Effector memory CD8-positive, alpha-beta T cell (primary cell): ENCODE data around the gene VSTM1.
A peak's percentile ranks its signal among the peaks of the same experiment; 100 is the strongest.
"Not testable (repeated sequence)": the region's sequence is repeated elsewhere in the genome, so short reads cannot be mapped to it uniquely, and the experiment has no call there.

Experiments
- ATAC-seq: fragments of 150-1000 bp; cut with Tn5 transposase; replicated peaks from 2 replicates; pipeline ENCODE4 v1.10.0; 2021; ENCODE audit warnings: mild to moderate bottlenecking, moderate library complexity
- DNase-seq, 3 experiments: peaks; one replicate each; pipeline ENCODE4 v3.0.0; 2021
- H3K27ac Mint-ChIP-seq, 2 donors: one replicate each; pipeline ENCODE4 v1.8.0; 2022; ENCODE audit warnings: mild to moderate bottlenecking in 2 of 2, mixed read lengths in 2 of 2, moderate library complexity in 2 of 2
- H3K27me3 Mint-ChIP-seq, 2 donors: one replicate each; pipeline ENCODE4 v1.8.0; 2022; ENCODE audit warnings: mixed read lengths in 2 of 2
- H3K36me3 Mint-ChIP-seq: one replicate; pipeline ENCODE4 v1.8.0; 2022; ENCODE audit warnings: mild to moderate bottlenecking, moderate library complexity, mixed read lengths; ENCODE audit not compliant: insufficient read depth
- H3K4me1 Mint-ChIP-seq, 2 donors: one replicate each; pipeline ENCODE4 v1.8.0; 2022; ENCODE audit warnings: low read depth in 2 of 2, mixed read lengths in 2 of 2
- H3K4me3 Mint-ChIP-seq, 2 donors: one replicate each; pipeline ENCODE4 v1.8.0; 2022; ENCODE audit warnings: mild to moderate bottlenecking in 2 of 2, mixed read lengths in 2 of 2, moderate library complexity in 2 of 2
- H3K9me3 Mint-ChIP-seq, 2 donors: one replicate each; pipeline ENCODE4 v1.8.0; 2022; ENCODE audit warnings: mixed read lengths in 2 of 2

VSTM1 gene

GRCh38 chr19:54041969-54042606, 21.6 kb downstream of the VSTM1 start:
- Mint-ChIP-seq H3K4me1 (no peaks in the 10 kb centered on the region), H3K27me3 (peaks cover 37 to 43% of the 10 kb centered on the region in 2 donors), H3K27ac (no peak overlapping the region), H3K36me3 (no peaks in the 10 kb centered on the region), H3K4me3 (no peak overlapping the region), H3K9me3 (no peaks in the 10 kb centered on the region)
- ATAC-seq (no peak), DNase-seq (no peak)

GRCh38 chr19:54040003-54040402, 23.7 kb downstream of the VSTM1 start:
- no peak for ATAC-seq
- H3K4me3 Mint-ChIP-seq, result no peak overlapping the region

GRCh38 chr19:54036542-54036941, 27.2 kb downstream of the VSTM1 start:
- not testable (repeated sequence) for DNase-seq, ATAC-seq, H3K36me3 Mint-ChIP-seq

More at GRCh38 chr19:54040003-54040402, 23.7 kb downstream of the VSTM1 start:
- Mint-ChIP-seq H3K9me3 (no peaks in the 10 kb centered on the region), H3K36me3 (no peaks in the 10 kb centered on the region), H3K4me1 (no peaks in the 10 kb centered on the region), H3K27me3 (peaks cover 30 to 57% of the 10 kb centered on the region in 2 donors), H3K27ac (no peak overlapping the region)
- DNase-seq, result no peak

GRCh38 chr19:54035215-54036178, 28.2 kb downstream of the VSTM1 start:
- ATAC-seq (no peak), DNase-seq (no peak)
- no peaks in the 10 kb centered on the region for H3K9me3 Mint-ChIP-seq
- H3K27ac Mint-ChIP-seq, result no peak overlapping the region
- H3K4me1 Mint-ChIP-seq, result no peaks in the 10 kb centered on the region
- H3K27me3 Mint-ChIP-seq, result peaks cover 32 to 58% of the 10 kb centered on the region in 2 donors
- no peaks in the 10 kb centered on the region for H3K36me3 Mint-ChIP-seq
- no peak overlapping the region for H3K4me3 Mint-ChIP-seq

More at GRCh38 chr19:54036542-54036941, 27.2 kb downstream of the VSTM1 start:
- H3K27me3 Mint-ChIP-seq, result peaks cover 24 to 50% of the 10 kb centered on the region in 2 donors
- H3K4me1 Mint-ChIP-seq, H3K27ac Mint-ChIP-seq, H3K4me3 Mint-ChIP-seq, H3K9me3 Mint-ChIP-seq: not testable (repeated sequence)

GRCh38 chr19:54030895-54031586, 32.7 kb downstream of the VSTM1 start:
- ATAC-seq (no peak), DNase-seq (no peak)
- Mint-ChIP-seq H3K36me3 (no peaks in the 10 kb centered on the region), H3K27me3 (peaks cover 43% of the 10 kb centered on the region in 2 donors), H3K27ac (no peak overlapping the region), H3K9me3 (no peaks in the 10 kb centered on the region), H3K4me3 (no peak overlapping the region), H3K4me1 (peaks cover 2 to 3% of the 10 kb centered on the region in 2 donors)

GRCh38 chr19:54029930-54030490, 33.7 kb downstream of the VSTM1 start:
- Mint-ChIP-seq H3K27me3 (peaks cover 34 to 37% of the 10 kb centered on the region in 2 donors), H3K4me3 (no peak overlapping the region), H3K36me3 (no peaks in the 10 kb centered on the region), H3K27ac (no peak overlapping the region), H3K9me3 (no peaks in the 10 kb centered on the region), H3K4me1 (peaks cover 2 to 3% of the 10 kb centered on the region in 2 donors)
- DNase-seq (peak; percentile 35 to 39 (median 38)), ATAC-seq (no peak)

GRCh38 chr19:54029301-54029700, 34.4 kb downstream of the VSTM1 start:
- no peak overlapping the region for H3K27ac Mint-ChIP-seq
- H3K27me3 Mint-ChIP-seq, result peaks cover 28 to 34% of the 10 kb centered on the region in 2 donors
- H3K4me3 Mint-ChIP-seq, result no peak overlapping the region
- no peaks in the 10 kb centered on the region for H3K9me3 Mint-ChIP-seq
- DNase-seq (no peak), ATAC-seq (no peak)
- peaks cover 2 to 3% of the 10 kb centered on the region in 2 donors for H3K4me1 Mint-ChIP-seq
- H3K36me3 Mint-ChIP-seq, result no peaks in the 10 kb centered on the region

- DNase-seq, result no peak
- H3K36me3 Mint-ChIP-seq, result no peaks in the 10 kb centered on the region
- H3K27ac Mint-ChIP-seq, result no peak overlapping the region
- no peak for ATAC-seq
- H3K4me1 Mint-ChIP-seq, result peaks cover 3 to 4% of the 10 kb centered on the region in 2 donors
- no peaks in the 10 kb centered on the region for H3K9me3 Mint-ChIP-seq
- H3K27me3 Mint-ChIP-seq, result peaks cover 47 to 50% of the 10 kb centered on the region in 2 donors
- no peak overlapping the region for H3K4me3 Mint-ChIP-seq
Measured at GRCh38 chr19:54026656-54027055, 37.0 kb downstream of the VSTM1 start.

GRCh38 chr19:54024660-54025059, 39.0 kb downstream of the VSTM1 start:
- H3K9me3 Mint-ChIP-seq, result no peaks in the 10 kb centered on the region
- no peak overlapping the region for H3K4me3 Mint-ChIP-seq
- ATAC-seq (no peak), DNase-seq (no peak)
- H3K27me3 Mint-ChIP-seq, result peaks cover 41 to 46% of the 10 kb centered on the region in 2 donors
- H3K36me3 Mint-ChIP-seq, result no peaks in the 10 kb centered on the region
- H3K4me1 Mint-ChIP-seq, result peaks cover 0 to 2% of the 10 kb centered on the region in 2 donors
- no peak overlapping the region for H3K27ac Mint-ChIP-seq

GRCh38 chr19:54023191-54023590, 40.5 kb downstream of the VSTM1 start:
- peaks cover 0 to 2% of the 10 kb centered on the region in 2 donors for H3K4me1 Mint-ChIP-seq
- no peaks in the 10 kb centered on the region for H3K9me3 Mint-ChIP-seq
- peaks cover 36 to 44% of the 10 kb centered on the region in 2 donors for H3K27me3 Mint-ChIP-seq
- no peaks in the 10 kb centered on the region for H3K36me3 Mint-ChIP-seq
- no peak for DNase-seq
- no peak for ATAC-seq
- H3K27ac Mint-ChIP-seq, result no peak overlapping the region
- H3K4me3 Mint-ChIP-seq, result no peak overlapping the region

GRCh38 chr19:54021932-54022331, 41.8 kb downstream of the VSTM1 start:
- H3K36me3 Mint-ChIP-seq, result no peaks in the 10 kb centered on the region
- H3K27me3 Mint-ChIP-seq, result peaks cover 42 to 56% of the 10 kb centered on the region in 2 donors
- H3K4me3 Mint-ChIP-seq, result no peak overlapping the region
- no peak for ATAC-seq
- no peaks in the 10 kb centered on the region for H3K9me3 Mint-ChIP-seq
- no peak overlapping the region for H3K27ac Mint-ChIP-seq
- peaks cover 0 to 2% of the 10 kb centered on the region in 2 donors for H3K4me1 Mint-ChIP-seq
- no peak for DNase-seq

- Mint-ChIP-seq H3K36me3 (no peaks in the 10 kb centered on the region), H3K9me3 (no peaks in the 10 kb centered on the region), H3K4me3 (no peak overlapping the region), H3K27ac (no peak overlapping the region), H3K27me3 (peaks cover 44 to 61% of the 10 kb centered on the region in 2 donors), H3K4me1 (peaks cover 0 to 2% of the 10 kb centered on the region in 2 donors)
- DNase-seq (no peak), ATAC-seq (no peak)
Measured at GRCh38 chr19:54021363-54021762, 42.3 kb downstream of the VSTM1 start.

- H3K4me1 Mint-ChIP-seq, result no peaks in the 10 kb centered on the region
- DNase-seq (no peak), ATAC-seq (no peak)
- H3K4me3 Mint-ChIP-seq, result no peak overlapping the region
- peaks cover 51 to 77% of the 10 kb centered on the region in 2 donors for H3K27me3 Mint-ChIP-seq
- no peaks in the 10 kb centered on the region for H3K9me3 Mint-ChIP-seq
- no peak overlapping the region for H3K27ac Mint-ChIP-seq
- no peaks in the 10 kb centered on the region for H3K36me3 Mint-ChIP-seq
Measured at GRCh38 chr19:54017261-54017660, 46.4 kb downstream of the VSTM1 start.
